ENCODE data around the gene PLAGL2.

Gene PLAGL2

DNA sequence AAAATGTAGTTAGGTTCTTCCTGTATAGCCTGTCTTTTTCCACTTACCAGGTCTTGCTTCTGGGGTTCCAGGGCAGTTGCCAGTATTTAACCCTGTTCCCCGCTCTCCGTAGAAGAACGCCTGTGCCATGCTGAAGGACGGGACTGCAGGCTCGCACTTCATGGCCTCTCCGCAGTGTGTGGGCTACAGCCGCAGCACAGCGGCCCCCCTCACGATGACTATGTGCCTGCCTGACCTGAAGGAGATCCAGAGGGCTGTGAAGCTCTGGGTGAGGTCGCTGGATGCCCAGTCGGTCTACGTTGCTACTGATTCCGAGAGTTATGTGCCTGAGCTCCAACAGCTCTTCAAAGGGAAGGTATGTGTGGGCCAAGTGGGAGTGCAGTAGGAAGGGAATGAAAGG is 23.2 kb upstream of the PLAGL2 start:
- DNase-seq (ENCODE audit: low read depth): no peak

DNA sequence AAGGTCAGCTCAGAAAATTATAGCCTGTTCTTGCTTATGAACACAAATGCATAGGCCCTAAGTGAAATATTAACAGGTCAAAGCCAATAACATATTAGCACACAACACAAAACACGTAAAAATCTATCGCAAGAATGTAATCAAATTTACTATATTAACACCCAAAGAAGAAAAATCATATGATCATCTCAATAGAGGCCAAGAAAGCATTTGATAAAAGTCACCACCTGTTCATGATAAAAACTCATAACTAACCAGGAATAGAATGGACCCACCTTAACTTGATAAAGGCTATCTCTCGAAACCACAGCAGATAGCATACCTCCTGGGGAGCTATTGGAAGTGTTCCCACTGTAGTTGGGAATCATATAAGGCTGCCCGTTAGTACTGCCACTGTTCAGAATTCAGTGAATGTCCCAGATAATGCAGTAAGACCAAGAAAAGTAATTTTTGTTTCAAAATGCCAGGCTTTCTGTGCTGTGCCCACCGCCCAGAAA is 21.8 kb upstream of the PLAGL2 start:
- no peak for DNase-seq (ENCODE audit: low read depth)

DNA sequence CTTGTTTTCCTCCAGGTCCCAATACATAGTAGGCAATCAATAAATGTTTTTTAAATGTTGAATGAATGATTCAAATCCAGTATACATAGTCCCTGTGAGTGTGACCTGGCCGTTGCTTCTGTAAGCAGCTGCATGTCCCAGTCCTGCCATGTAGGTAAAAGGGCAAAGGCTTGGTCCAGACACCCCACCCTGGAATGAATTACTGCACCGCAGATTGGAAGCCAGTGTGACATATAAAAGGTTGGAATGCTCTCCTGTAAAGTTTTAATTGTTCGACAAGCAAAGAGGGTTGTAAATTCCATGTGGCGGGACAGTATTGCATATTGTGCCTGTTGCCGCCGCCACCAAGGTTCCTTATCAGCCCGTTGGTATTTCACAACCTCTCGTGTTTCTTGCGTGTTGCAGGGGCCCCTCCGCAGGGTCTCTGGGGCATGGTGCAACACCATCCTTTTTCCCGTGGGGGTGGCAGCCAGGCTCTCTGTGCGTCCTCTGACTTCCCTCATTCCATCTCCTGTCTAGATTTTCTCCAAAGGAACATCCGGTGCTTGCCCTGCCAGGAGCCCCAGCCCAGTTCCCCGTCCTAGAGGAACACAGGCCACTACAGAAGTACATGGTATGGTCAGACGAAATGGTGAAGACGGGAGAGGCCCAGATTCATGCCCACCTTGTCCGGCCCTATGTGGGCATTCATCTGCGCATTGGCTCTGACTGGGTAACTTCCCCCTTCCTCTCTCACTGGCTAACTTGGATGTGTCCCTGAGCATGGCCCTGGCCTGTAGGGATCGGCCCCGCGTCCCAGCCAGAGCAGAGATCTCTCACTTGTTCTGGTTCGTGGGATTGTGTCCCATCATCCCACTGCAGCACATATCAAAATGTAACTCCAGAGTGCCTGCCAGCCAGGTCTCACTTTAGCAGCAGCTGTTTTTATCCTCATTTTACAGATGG is 20.5 kb upstream of the PLAGL2 start:
- no peak for DNase-seq (ENCODE audit: low read depth)

DNA sequence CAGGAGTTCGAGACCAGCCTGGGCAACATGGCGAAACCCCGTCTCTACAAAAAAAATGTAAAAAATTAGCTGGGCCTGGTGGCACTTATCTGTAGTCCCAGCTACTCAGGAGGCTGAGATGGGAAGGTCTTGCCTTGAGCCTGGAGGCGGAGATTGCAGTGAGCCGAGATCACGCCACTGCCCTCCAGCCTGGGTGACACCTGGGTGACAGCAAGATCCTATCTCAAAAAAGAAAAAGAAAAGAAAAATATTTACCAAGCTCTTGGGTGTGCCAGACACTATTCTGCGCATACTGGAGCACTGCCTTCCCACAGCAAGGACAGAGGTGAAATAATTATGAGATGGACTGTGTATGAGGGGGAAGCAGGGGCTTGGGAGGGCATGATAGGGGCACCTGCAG is 19.8 kb upstream of the PLAGL2 start:
- DNase-seq (ENCODE audit: low read depth): no peak

DNA sequence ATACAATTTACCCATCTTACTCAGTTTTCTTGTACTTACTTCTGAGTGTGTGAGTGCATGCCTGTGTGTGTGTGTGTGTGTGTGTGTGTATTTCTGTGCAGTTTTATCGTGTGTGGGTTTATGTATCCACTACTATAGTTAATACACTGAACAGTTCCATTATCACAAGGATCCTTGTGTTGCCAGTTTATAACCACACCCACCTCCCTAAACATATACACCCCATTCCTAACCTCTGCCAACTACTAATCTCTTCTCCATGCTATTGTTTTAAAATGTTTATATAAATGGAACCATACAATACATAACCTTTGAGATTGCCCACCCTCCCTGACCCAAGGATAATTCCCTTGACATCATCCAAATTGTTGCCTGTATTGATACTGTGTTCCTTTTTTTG is 18.8 kb upstream of the PLAGL2 start:
- no peak for DNase-seq (ENCODE audit: low read depth)

DNA sequence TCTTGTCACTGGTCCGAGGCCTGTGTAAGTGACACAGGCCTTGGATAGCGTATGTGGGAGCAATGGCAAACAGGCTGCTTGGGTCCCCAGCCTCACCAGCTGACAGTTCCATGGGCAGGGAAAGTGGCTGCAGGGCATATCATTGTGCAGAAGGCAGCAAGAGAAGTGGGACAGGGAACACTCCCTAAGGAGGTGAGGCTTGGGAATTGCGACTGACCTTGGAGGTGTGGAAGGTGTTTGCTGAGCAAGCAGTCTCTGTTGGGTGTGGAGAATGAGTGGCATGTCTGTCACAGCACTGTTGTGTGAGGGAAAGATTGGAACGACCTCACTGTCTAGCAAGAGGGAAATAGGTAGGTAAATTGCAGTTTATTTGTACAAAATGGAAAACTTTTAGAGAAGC is 16.9 kb upstream of the PLAGL2 start:
- DNase-seq (ENCODE audit: low read depth): no peak

DNA sequence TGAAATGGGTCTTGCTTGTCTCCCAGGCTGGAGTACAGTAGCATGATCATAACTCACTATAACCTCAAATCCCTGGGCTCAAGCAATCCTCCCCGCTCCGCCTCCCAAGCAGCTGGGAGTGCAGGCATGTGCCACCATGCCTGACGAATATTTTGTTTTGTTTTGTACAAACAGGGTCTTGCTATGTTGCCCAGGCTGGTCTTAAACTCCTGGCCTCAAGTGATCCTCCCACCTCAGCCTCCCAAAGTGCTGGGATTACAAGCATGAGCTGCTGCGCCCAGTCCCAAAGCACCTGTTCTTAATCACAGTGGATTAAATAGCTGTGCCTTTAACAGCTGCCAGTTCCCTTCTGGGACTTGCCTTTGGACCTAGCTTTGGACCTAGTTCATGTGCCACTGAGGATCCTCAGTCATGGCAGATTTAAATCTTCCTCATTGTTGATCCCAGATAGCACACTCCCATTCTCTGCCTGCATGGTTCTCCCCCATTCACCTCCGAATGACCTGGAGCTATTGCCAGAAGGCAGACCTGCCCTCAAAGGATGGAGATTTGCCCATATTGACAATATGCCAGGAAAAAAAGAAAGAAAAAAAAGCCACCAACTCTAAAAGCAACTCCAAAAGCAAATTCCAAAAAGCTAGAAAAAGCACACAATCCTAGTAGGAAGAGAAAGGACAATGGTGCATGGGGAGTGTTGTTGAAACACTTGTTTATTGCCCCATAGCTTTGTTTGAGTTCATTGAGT is 10.8 kb upstream of the PLAGL2 start:
- DNase-seq (ENCODE audit: low read depth): no peak

DNA sequence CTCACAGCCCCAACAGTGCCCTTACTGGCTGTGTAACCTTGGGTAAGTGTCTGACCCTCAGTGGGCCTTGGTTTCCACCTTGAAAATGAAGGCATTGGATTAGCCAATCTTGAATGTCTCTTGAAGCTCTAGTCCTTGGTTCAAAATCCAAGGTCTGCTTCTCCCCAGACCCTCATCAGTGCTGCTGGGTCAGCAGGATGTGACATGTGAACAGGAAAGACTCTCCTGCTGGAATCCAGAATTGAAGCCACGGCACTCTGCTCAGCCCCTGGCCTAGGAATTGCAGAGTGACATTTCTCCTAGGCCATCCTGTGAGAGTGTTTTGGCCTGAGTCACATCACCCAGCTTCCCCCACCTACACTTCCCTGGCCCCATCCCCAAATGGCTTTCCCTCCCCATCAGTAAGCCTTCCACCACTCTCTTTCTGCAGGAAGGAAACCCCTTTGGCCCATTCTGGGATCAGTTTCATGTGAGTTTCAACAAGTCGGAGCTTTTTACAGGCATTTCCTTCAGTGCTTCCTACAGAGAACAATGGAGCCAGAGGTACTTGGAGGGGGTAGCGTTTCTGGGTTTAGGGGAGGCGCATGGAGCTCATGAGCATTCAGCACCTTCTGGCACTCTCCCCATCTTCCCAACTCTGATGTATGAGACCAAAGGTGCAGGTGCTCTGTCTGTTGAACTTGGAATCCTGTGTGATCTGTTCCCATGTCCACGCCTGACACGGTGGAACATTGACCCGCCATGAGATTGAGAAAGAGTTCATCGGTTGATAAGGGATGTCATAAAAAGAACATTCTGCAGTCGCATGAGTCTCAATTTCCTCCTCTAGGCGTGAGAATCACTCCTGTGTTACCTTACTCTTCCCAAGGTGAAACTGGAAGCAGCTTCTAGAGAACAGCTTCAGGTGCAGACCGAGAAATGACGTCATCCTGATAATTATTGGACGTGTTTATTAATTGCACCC is 8.9 kb upstream of the PLAGL2 start:
- no peak for DNase-seq (ENCODE audit: low read depth)

DNA sequence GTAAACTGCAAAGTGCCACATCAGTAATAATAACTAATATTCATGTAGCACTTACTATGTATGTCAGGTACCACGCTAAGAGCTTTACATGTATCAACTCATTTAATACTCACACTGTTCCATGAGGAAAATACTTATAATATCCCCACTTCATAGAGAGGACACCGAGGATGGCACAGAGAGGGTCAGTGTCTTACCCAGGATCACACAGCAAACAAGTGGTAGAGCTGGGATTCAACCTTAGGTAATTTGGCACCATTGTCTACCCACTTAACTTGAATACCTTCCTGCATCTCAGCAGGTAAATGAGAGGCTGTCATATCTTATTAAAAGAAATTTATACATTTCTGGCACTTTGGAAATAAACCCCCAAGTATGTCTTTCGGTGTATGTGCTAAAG is 8.2 kb upstream of the PLAGL2 start:
- DNase-seq (ENCODE audit: low read depth): no peak

DNA sequence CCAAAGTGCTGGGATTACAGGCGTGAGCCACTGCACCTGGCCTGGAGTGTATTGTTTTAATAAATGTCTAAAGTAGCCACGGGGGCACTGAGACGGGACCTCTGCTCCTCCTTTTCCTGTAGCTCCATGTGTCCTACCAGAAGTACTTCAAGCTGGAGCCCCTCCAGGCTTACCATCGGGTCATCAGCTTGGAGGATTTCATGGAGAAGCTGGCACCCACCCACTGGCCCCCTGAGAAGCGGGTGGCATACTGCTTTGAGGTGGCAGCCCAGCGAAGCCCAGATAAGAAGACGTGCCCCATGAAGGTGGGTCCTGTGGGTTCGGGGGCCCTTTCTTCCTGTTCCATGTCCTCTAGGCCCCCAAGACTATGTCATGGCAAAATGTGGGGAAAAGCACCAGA is 7.6 kb upstream of the PLAGL2 start:
- no peak for DNase-seq (ENCODE audit: low read depth)

DNA sequence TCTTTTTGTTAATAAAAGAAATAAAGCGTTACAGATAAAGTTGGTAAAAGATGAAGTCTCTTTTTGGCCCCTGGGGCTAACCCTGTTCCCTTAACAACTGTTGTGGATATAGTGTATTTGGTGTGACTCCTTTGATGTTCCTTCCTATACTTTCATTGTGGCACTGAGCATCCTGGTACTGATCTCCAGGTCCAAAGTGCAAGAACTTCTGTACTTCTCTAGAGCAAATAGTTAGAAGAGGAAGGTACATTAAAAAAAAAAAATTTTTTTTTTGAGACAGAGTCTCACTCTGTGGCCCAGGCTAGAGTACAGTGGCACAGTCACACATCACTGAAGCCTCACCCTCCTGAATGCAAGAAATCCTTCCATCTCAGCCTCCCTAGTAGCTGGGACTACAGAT is 6.3 kb upstream of the PLAGL2 start:
- no peak for DNase-seq (ENCODE audit: low read depth)

DNA sequence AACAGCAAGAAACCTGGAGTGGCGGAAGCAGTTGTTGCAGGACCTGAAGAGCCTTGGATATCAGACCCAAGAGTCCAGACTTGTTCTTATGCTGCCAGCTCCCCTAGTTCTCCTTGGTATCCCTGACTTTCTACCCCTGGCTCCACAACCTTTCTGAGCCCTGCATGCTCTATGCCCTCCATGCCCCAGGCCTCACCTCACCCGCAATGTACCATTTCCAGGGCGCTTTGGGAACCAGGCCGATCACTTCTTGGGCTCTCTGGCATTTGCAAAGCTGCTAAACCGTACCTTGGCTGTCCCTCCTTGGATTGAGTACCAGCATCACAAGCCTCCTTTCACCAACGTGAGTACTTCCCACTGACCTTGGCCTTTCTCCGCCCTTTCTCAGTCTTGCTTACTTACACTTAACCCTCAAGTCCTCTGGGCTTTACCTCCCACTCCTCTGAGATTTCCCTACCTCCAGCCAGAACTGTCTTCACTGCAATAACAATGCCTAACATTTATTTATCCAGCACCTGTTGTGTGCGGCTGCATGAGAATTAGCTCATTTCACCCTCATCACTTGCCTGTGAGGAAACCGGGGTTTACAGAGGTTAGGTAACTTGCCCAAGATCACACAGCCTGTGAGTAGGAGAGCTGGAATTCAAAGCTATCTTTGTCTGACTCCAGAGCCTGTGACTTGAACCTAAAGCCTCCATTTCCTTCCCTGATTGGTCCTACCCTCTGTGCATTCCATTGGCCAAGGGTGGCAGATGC is 2.5 kb upstream of the PLAGL2 start:
- no peak for DNase-seq (ENCODE audit: low read depth)

DNA sequence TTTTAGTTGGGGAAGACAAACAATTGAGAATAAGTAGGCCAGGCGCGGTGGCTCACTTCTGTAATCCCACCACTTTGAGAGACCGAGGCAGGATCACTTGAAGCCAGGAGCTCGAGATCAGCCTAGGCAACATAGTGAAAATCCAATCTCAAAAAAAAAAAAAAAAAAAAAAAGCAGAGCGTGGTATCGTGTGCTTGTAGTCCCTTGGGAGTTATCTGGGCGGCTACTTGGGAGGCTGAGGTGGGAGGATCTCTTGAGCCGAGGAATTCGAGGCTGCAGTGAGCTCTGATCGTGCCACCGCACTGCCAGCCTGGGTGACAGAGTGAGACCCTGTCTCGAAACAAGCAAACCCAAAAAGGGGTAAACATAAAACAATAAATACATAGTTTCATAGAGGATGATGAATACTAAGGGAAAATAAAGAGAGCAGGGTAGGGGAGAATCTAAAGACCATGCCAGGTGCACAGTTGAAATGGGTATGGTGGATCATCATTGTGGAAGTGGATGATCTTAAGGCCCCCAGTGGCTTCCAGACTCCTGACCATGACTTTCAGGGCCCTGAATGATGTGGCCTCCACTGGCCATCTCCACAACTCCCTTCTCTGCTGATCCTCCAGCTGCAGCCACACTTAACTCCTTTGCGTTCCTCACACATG is 1.1 kb upstream of the PLAGL2 start:
- no peak for DNase-seq (ENCODE audit: low read depth)

DNA sequence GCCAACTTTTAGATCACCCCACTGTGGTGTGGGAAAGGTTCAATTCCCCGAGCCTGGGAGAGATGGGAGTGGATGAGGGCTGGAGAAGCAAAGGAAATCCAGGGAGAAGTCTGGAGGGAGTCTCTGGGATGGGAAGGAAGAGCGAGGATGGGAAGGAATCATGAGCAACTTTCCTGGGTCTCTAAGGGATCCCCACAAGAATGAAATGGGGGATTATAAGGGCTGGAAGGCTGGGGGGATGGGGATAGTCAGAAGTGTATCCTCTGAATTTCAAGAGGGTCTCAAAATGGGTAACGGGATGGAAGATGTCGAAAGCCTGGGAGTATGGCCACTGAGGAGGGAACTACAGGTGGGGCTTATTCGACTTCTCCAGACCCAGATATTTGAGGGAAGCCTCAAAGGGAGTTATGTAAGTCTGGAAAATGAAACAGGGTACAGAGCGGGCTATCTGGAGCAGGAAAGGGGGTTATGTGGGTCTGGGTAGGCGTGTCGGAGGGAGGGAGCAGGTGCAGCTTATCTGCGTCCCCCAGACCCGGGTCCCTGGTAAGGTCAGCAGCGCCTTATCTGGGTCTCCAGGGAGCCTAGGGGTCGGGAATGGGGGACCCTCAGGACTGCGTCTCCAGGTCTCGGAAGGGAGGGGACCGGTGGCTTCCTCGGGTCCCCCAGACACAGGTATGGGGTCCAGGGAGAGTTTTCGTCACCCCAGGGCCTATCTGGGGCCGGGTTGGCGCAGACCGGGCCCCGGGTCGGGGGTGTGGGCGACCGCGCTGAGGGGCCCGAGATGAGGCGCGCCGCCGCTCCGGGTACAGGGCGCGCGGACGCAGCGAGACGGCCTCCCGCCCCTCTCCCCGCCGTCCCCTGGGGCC is 550 bp downstream of the PLAGL2 start:
- no peak for DNase-seq (ENCODE audit: low read depth)

DNA sequence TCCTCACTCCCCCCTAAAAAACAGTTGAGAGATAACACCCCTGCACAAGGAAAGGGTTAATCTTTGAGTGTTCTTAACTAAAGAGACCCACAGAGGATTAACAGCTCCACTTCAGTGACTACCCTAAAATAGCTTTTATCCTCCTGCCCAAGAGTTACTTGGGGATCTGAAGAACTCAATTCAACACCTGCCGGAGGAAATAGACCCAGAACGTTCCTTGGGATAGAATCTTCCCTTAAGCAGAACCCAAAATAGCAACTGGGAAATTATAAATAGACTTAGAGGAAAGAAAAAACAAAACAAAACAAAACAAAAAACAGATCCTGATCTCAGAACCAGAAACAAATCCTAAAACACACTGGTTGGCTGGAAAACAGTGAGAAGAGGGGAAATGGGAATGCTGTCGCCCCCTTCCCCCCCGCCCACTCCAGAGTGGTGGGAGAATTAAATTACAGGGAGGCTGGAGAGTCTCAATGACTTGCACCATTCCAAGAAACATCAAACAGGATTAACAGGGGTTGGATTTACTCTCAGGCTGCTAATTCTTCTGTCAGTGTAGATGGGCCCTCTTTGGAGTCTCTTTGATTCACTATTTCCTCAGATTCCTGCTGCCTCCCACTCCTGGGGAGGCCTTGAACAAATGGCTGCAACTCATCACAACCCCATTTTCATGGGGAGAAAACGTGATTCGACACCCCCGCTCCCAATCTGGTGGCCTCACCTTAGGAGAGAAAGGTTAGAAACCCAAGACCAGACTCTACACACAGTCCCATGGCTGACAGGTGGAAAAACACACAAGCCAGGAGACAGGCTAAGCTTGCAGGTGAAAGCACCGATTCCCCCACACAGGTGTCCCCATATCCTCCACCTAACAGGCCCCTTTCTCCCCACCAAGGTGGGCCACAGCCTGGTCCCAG is 1.4 kb downstream of the PLAGL2 start:
- no peak for DNase-seq (ENCODE audit: low read depth)

DNA sequence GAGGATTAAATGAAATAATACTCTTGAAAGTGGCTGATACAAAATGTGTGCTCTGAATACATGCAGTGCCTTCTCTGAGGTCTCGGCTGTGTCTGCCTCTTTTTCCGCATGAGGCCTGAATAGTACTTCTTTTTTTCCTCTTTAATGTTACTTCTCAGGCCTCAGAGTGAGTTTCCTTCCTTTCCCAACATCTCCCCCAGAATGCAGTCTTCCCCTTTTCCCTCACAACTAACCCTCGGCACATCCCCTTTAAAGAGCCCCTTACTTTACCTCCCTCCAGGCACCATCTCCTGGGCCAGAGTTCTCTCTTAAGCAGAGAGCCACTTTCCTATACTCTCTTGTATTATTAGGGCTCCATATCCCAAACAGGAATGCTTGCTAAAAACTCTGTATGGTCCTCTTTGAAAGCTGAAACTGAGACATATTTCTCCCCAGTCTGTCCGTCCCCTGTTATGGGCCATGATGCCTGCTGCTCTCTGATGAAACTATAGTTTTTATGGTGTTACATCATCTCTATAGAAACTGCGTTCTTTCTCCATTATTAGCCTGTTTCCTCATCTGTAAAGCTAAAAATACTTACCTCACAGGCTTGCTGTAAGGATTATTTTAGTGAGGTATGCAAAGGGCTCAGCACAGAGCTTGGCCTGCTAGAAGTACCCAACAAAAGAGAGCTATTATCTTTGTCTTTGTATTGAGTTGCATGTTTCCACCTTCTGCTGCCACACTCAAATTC is 2.3 kb downstream of the PLAGL2 start:
- DNase-seq (ENCODE audit: low read depth): no peak

DNA sequence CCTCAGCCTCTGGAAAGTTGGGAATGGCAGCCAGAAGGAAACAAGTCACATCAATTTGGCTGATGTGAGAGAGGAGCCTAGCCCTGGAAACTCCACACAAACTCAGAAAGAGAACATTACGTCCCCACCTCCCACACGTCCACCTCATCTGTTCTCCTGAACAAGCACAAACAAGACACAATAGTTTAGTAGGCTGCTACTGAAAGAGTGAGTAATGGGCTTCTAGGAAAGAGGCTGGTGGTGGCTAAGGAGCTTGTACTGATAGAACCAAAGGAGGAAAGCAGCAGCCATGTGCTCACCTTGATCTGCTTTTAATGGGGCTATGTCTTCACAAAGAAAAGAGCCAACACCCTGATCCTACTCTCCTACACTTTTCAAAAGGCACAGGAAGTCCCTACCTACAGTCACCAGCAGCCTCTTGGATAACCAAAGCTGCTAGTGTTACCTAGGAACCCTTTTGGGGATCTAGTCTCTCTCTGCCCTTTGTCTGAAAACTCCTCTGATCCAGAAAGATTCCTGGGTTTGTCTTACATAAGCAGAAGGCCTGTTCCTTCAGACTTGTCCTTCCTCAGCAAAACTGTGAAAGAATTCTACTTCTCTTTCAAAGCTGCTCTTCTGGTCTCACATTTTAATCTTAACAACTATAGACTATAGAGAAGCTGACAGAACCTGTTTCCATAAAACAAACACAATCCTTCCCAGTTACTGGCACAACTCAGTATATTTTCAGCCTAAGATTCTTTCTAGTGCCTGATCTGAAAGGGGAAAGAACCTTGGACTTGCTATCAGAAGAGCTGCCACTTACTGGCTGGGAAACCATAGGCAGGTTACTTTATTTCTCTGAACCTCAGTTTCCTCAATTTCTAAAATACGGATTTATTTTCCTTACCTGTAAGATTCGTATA is 3.1 kb downstream of the PLAGL2 start:
- no peak for DNase-seq (ENCODE audit: low read depth)
